Memory B cell (primary cell): ENCODE results near the gene LDLRAD4.
A peak's percentile ranks its signal among the peaks of the same experiment; 100 is the strongest.

ENCODE experiments used
- ATAC-seq: fragments of 150-1000 bp; cut with Tn5 transposase; 2 replicates; pipeline ENCODE4 v1.10.0; 2021; ENCODE audit warnings: low read depth, mild to moderate bottlenecking, moderate library complexity
- DNase-seq, 2 donors: peaks; one replicate each; pipeline ENCODE4 v3.0.0; 2022; ENCODE audit warnings: low spot score in 2 of 2
- H3K27ac Mint-ChIP-seq: one replicate; pipeline ENCODE4 v1.8.0; 2022; ENCODE audit warnings: mild to moderate bottlenecking, moderate library complexity, mixed read lengths
- H3K27me3 Mint-ChIP-seq: one replicate; pipeline ENCODE4 v1.8.0; 2022; ENCODE audit warnings: mixed read lengths
- H3K36me3 Mint-ChIP-seq: one replicate; pipeline ENCODE4 v1.8.0; 2022; ENCODE audit warnings: mild to moderate bottlenecking, mixed read lengths
- H3K4me1 Mint-ChIP-seq: one replicate; pipeline ENCODE4 v1.8.0; 2022; ENCODE audit warnings: mixed read lengths
- H3K4me3 Mint-ChIP-seq: one replicate; pipeline ENCODE4 v1.8.0; 2022; ENCODE audit warnings: mild to moderate bottlenecking, moderate library complexity, mixed read lengths
- H3K9me3 Mint-ChIP-seq: one replicate; pipeline ENCODE4 v1.8.0; 2022; ENCODE audit warnings: mixed read lengths

Gene LDLRAD4

DNA sequence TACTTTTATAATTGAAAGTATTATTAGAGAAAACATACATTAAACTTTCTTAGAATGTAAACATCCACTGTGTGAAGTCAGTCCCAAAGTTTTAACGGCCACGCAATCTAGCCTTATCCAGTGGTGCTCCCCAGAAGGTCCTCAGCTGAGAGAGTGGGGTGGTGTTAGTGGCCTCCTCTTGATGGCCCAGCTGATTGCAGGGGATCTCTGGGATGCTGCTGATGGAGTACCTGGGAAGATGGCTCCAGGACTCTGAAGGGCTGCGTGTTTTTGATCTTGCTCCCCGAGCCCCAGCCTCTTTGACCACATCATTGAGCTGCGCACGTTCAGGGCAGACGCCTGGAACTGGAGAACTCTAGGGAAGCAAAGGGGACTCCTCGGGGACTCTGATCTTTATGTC lies 326.4 kb downstream of the LDLRAD4 start:
- H3K4me1 Mint-ChIP-seq, result peaks cover 8% of the 10 kb centered on the region
- H3K27me3 Mint-ChIP-seq, result no peaks in the 10 kb centered on the region
- ATAC-seq, result no peak
- no peak overlapping the region for H3K27ac Mint-ChIP-seq
- H3K4me3 Mint-ChIP-seq, result no peak overlapping the region
- H3K36me3 Mint-ChIP-seq, result no peaks in the 10 kb centered on the region
- no peak for DNase-seq
- H3K9me3 Mint-ChIP-seq, result no peaks in the 10 kb centered on the region

DNA sequence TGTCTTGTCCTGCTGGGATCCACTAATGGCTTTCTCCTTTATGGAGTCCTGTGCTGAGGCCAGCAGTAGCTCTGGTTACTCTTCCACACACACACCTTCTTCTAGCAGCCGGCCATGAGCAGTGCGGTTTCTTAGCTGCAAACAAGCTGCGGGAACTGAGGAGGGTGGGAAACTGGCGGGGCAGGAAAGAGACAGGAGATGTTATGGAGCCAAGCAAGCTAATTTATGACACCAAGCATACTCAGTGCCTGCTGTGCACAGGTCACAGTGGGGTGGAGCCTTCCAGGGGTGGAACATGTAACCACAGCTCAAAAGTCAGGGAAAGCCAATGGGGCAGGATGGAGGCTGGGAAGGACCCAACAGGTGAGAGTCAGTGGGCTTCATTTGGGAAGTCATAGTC lies 327.0 kb downstream of the LDLRAD4 start:
- ATAC-seq (no peak), DNase-seq (no peak)
- no peaks in the 10 kb centered on the region for H3K36me3 Mint-ChIP-seq
- H3K4me1 Mint-ChIP-seq, result peaks cover 8% of the 10 kb centered on the region
- H3K9me3 Mint-ChIP-seq, result no peaks in the 10 kb centered on the region
- no peaks in the 10 kb centered on the region for H3K27me3 Mint-ChIP-seq
- no peak overlapping the region for H3K4me3 Mint-ChIP-seq
- H3K27ac Mint-ChIP-seq, result no peak overlapping the region

DNA sequence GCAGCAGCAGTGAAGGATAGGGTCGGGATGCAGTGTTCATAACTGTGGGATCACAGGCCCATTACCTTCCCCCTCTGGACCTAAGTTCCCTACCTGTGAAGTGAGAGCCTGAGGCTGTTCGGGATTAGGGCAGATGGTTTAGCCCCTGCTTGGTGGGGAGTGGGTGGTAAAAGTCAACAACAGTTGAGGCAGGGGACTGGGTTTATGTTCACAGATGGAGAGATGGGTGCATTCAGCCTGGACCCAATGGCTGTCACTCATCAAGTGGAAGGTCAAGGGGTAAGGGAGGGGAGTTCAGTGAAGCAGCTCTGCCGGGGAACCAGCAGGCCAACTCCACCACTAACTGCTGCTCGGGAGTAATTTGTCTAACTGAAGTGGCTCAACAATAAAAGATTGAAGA lies 327.4 kb downstream of the LDLRAD4 start:
- Mint-ChIP-seq H3K9me3 (no peaks in the 10 kb centered on the region), H3K27ac (no peak overlapping the region), H3K4me3 (no peak overlapping the region), H3K27me3 (no peaks in the 10 kb centered on the region), H3K4me1 (peaks cover 7% of the 10 kb centered on the region), H3K36me3 (no peaks in the 10 kb centered on the region)
- DNase-seq (no peak), ATAC-seq (no peak)

DNA sequence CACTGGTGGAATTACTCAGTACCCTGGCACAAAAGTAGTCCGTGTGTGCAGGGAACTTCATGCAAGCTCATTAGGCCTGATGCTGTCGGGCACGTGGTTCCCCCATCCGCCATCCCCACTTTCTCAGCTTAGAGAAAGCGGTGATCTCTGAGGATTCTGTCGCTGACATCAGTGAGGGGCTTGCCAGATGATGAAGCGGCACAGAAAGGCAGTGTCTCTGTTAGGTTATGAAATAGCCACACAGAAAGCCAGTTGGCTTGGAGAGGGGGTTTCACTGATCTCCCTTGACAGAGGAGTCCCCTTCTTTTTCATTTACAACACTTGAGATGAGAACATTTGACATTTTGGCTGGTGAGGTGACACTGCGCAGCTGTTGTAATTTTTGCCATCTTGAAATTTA lies 328.1 kb downstream of the LDLRAD4 start:
- H3K36me3 Mint-ChIP-seq, result no peaks in the 10 kb centered on the region
- peaks cover 7% of the 10 kb centered on the region for H3K4me1 Mint-ChIP-seq
- H3K4me3 Mint-ChIP-seq, result no peak overlapping the region
- no peak overlapping the region for H3K27ac Mint-ChIP-seq
- H3K9me3 Mint-ChIP-seq, result no peaks in the 10 kb centered on the region
- no peak for DNase-seq
- no peak for ATAC-seq
- no peaks in the 10 kb centered on the region for H3K27me3 Mint-ChIP-seq

DNA sequence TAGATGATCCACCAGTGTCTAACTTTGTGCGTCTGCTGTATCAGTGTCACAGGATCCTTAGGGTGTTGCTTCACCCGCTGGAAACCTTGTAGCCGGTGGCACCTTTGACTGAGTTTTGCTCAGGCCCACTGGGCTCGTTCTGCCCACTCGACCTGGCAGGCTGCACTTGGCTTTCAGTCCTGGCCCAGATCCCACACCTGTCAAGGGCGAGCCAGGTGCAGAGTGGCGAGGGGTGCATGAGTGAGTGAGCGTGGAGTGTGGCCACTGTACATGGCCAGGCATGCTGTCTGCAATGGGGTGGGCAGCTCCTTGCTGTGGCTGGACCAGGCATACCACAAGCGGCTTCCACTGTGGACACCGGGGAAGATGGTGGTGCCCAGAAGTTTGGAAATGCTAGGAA lies 328.8 kb downstream of the LDLRAD4 start:
- Mint-ChIP-seq H3K4me1 (peaks cover 7% of the 10 kb centered on the region), H3K9me3 (no peaks in the 10 kb centered on the region), H3K4me3 (no peak overlapping the region), H3K27me3 (peaks cover 2% of the 10 kb centered on the region), H3K27ac (no peak overlapping the region), H3K36me3 (no peaks in the 10 kb centered on the region)
- no peak for DNase-seq
- ATAC-seq, result no peak

DNA sequence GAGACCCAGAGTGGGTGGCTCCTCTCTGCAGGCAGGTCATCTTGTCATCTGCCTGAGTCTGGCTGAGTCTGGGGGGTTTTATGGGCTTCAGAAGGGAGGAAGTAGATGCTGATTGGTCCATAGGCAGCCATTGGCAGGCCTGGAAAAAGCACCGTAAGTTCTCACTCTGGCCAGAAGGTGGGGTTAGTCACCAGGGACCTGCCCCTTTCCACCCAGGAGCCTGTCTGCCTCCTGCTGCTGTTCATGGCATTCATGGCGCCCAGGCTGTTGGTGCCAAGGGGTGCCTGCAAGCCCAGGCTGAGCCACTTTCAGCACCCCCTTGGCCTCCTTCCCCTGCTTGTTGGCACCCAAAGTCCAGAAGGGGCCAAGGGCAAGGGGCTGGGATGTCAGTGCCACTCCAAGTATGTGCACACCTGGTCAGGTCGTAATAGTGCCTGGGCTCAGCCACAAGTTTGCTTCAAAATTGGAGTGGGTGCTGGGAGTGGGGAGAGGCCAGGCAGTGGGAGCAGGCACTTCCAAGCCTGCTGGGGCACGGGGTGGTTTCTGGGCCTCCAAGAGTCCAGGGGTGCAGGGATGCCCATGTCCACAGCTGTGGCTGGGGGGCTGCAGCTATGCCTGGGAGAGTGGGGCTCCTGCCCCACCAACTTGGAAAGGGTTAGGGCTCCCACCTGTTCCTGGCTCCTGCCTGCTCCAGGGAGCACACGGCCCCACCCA lies 329.7 kb downstream of the LDLRAD4 start:
- Mint-ChIP-seq H3K9me3 (no peaks in the 10 kb centered on the region), H3K4me1 (peaks cover 7% of the 10 kb centered on the region), H3K27me3 (peaks cover 3% of the 10 kb centered on the region), H3K27ac (no peak overlapping the region), H3K36me3 (no peaks in the 10 kb centered on the region), H3K4me3 (no peak overlapping the region)
- ATAC-seq (peak; percentile 15), DNase-seq (no peak)

DNA sequence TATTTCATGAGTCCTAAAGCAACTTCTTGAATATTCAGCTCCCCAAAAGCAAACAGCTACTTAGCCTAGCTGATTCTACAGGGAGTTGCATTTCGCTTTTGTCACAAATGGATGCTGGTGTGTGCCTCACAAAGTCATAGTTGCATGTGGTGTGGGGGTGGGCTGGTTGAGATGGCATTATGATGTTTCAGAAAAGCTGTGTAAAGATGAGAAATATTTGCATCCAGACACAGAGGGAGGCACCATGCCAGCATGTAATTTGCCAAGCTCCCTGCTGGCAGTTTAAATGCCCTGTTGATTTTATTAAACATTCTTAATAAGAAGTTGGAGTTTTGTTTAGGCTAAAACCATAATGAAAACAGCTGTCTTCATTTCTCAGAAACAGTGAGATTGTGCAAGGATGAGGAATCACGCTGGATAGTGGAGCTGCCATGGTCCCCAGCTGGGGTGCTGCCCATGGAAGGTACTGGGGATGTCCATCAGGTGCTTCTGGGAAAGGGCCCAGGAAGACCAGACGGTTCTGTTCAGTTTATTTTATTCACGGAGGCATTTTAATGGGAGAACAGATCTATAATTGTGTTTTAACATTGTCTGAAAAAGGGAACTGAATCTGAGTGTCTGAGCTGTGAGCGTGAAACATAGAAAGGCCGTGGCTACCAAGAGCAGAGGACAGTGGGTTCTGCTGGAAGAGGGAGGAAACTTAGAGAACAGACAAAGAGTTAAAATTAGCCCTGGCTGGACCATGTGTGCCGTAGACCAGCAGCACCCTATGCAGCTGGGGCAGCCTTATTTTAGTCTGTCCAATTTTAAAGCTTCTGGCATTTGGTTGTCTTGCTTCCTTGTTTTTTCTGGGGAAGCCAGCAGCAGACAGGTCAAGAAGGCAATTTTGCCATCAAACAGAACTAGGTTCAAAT lies 330.7 kb downstream of the LDLRAD4 start:
- H3K9me3 Mint-ChIP-seq, result no peaks in the 10 kb centered on the region
- H3K27me3 Mint-ChIP-seq, result peaks cover 3% of the 10 kb centered on the region
- H3K4me1 Mint-ChIP-seq, result peaks cover 7% of the 10 kb centered on the region
- DNase-seq, result no peak
- peak; percentile 86 for ATAC-seq
- peak overlapping the region; percentile 56 for H3K4me3 Mint-ChIP-seq
- H3K27ac Mint-ChIP-seq, result no peak overlapping the region
- no peaks in the 10 kb centered on the region for H3K36me3 Mint-ChIP-seq

DNA sequence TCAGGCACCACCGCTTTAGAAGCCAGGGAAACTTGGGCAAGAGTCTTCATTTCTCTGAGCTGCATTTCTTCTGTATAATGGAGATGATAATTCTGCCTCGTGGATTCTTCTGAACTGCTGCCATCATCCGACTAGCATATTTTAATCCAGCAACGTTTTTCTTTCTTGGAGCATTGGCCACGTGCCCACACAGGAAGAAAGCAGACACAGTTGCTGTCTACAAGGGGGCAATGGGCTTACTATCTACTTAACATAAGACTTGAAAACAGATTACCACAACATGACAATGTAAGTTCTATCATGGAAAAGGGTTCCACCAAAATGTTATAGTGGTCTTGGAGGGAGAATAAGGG lies 331.3 kb downstream of the LDLRAD4 start:
- Mint-ChIP-seq H3K9me3 (no peaks in the 10 kb centered on the region), H3K27ac (no peak overlapping the region), H3K4me1 (peaks cover 7% of the 10 kb centered on the region), H3K4me3 (no peak overlapping the region), H3K36me3 (no peaks in the 10 kb centered on the region), H3K27me3 (peaks cover 3% of the 10 kb centered on the region)
- ATAC-seq (no peak), DNase-seq (no peak)

DNA sequence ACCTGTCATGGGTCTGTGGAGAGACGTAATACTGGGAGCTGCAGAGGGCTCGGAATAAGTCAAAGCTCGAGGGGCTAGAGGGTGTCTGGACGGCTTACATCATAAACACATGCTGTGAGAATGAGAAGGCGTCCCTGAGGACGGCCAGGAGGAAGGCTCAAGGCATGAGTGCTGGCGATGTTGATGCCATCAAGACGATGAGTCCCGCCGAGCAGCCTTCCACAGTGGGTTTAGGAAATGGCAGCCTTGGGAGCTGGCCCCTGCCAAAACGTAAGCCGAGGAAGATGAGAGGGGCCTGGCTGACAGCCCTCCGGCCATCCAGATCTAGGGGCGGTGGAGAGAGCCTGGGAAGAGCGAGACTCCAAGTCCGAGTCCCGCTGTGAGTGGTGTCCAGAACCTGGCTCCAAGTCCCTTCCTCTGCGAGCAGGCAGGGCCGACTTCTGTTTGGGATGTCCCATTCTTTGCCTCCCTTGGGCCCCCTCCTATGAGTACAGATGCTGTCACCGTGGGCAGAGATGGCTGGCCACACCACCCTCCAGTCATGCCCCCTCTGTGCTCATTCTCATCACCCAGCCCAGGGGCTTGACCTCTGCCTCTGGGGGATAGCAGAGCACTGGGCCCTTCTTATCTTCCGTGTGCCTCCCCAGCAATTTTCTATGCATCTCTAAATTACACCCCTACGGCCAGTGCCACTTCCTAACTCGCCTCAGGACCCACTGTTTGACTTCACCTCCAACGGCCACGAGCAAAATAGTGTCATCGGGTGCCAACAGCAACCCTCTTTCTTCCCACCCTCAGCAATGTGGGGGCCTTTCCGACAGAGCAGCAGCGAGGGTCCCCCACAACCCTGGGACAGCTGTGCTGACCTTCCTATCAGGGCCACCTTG lies 332.1 kb downstream of the LDLRAD4 start:
- H3K27ac Mint-ChIP-seq, result no peak overlapping the region
- peaks cover 3% of the 10 kb centered on the region for H3K27me3 Mint-ChIP-seq
- H3K9me3 Mint-ChIP-seq, result no peaks in the 10 kb centered on the region
- peaks cover 7% of the 10 kb centered on the region for H3K4me1 Mint-ChIP-seq
- H3K36me3 Mint-ChIP-seq, result no peaks in the 10 kb centered on the region
- ATAC-seq (no peak), DNase-seq (no peak)
- H3K4me3 Mint-ChIP-seq, result no peak overlapping the region

DNA sequence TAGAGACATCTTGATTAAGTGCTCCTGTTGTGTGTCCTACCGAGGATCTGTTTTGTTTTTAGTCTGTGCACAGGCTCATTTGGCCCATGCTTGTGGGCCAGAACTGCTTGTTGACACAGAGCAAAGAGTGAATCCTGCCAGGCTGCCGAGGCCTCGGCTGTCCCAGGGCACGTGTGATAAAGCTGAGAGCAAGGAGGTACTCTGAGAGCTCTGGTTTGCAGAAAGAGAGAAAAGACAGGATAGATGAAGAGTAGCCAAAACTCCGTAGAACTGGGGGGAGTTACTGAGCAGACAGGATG lies 332.7 kb downstream of the LDLRAD4 start:
- Mint-ChIP-seq H3K27me3 (peaks cover 3% of the 10 kb centered on the region), H3K4me1 (peaks cover 7% of the 10 kb centered on the region), H3K27ac (no peak overlapping the region), H3K36me3 (no peaks in the 10 kb centered on the region), H3K4me3 (no peak overlapping the region), H3K9me3 (no peaks in the 10 kb centered on the region)
- DNase-seq (no peak), ATAC-seq (no peak)

DNA sequence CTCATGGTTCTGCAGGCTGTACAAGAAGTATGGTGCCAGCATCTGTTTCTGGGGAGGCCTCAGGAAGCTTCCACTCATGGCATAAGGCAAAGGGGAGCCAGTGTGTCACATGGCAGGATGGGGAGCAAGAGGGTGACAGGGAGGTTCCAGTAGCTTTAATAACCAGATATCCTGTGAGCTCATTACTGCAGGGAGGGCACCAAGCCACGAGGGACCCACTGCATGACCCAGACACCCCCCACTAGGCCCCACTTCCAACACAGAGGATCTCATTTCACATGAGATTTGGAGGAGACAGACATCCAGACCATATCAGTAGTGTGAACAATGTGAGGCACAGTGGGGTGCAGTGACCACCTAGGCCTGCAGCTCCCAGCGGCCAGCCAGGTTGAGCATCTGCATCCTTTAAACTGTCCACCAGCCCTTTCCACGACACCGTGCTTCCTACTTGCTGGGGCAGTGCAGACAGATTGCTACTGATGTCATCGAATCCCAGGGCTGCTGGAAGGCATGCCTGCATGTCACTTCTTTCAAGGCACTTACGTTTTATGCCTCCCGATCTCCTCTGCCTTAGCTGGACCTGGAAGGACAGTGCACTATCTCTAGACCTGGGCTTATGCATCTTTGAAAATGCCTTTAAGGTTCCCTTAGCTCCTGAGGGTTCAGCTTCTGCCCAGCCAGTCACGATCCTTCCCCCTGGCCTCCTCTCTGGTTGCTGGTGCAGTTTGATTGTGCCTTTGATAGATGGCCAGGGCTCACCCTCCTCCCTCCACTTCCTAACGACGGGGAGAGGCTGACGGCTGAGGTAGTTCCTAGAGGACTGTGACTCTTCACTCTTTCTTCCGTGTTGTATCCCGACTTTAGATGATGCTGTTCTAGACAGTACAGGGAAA lies 333.5 kb downstream of the LDLRAD4 start:
- H3K9me3 Mint-ChIP-seq, result no peaks in the 10 kb centered on the region
- ATAC-seq, result no peak
- H3K36me3 Mint-ChIP-seq, result no peaks in the 10 kb centered on the region
- peaks cover 7% of the 10 kb centered on the region for H3K4me1 Mint-ChIP-seq
- no peak overlapping the region for H3K27ac Mint-ChIP-seq
- DNase-seq, result no peak
- no peak overlapping the region for H3K4me3 Mint-ChIP-seq
- H3K27me3 Mint-ChIP-seq, result peaks cover 3% of the 10 kb centered on the region

DNA sequence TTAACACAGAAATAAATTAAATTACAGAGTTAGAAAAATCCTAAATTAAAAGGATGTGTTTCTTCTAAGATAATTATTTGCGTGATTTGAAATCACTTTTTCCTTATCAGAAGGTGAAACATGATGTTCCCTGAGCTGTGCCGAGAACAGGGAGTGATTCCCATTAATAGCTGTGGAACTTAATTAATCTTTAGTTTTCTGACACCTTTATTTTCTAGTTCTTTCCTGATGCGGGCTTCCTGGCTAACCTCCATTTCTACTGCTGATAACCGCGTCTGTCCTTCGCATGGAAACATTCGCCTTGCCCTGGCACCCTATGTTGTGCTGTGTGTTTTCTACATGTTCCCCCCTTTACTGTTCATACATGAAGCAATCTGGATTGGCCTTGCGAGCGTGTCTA lies 334.9 kb downstream of the LDLRAD4 start:
- no peaks in the 10 kb centered on the region for H3K36me3 Mint-ChIP-seq
- DNase-seq (no peak), ATAC-seq (no peak)
- H3K27me3 Mint-ChIP-seq, result peaks cover 3% of the 10 kb centered on the region
- H3K4me3 Mint-ChIP-seq, result no peak overlapping the region
- no peaks in the 10 kb centered on the region for H3K9me3 Mint-ChIP-seq
- H3K4me1 Mint-ChIP-seq, result peaks cover 11% of the 10 kb centered on the region
- no peak overlapping the region for H3K27ac Mint-ChIP-seq

DNA sequence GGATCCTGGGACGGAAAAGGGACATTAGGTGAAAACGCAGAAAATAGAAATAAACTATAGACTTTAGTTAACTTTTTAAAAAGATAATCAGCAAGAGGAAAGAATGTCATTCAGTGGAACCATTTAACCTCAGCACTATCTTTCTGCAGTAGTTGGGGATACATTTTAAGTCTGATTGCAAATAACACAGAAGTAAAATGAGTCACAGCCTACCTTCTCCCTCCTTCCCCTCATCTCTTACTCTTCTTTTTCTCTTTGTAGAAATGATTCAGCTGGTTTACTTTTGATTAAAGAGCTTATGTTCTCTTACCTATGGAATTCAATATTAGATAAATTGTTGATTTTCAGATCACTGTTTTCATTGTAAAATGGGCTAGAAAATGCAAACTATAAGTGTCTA lies 336.6 kb downstream of the LDLRAD4 start:
- Mint-ChIP-seq H3K27me3 (peaks cover 3% of the 10 kb centered on the region), H3K9me3 (no peaks in the 10 kb centered on the region), H3K4me1 (peaks cover 4% of the 10 kb centered on the region), H3K36me3 (no peaks in the 10 kb centered on the region), H3K27ac (peak overlapping the region; percentile 60), H3K4me3 (no peak overlapping the region)
- DNase-seq, result no peak
- no peak for ATAC-seq
